ENCODE results near the gene SLC38A9. TPM values are rescaled to one million over a fixed set of nuclear protein-coding genes. Genes with fewer than 3 reads are reported as not detected.

SLC38A9 gene
- total RNA-seq, 2 donors from 2014 or later: 16.6 to 19.6 TPM

DNA sequence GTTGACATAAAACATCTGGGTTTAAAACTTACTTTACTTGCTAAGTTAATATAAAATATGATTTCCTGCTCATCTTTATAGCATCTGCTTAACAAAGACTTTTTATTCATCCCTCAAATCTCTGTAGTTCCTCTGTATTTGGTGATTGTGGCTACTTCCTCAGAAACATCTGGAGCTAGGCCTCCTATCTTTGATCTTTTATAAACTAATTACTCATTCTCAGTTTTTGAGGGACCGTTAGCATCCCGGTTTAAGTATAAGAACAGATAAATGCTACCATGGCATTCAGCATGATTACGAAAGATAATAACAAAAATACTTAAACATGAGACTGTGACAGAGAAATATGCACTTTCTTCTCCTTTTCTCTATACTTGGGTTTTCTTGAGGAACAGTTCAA lies 85.3 kb downstream of the SLC38A9 start:
- no peak overlapping the region for H3K27ac ChIP-seq
- no peak for DNase-seq (ENCODE audit: low spot score)

DNA sequence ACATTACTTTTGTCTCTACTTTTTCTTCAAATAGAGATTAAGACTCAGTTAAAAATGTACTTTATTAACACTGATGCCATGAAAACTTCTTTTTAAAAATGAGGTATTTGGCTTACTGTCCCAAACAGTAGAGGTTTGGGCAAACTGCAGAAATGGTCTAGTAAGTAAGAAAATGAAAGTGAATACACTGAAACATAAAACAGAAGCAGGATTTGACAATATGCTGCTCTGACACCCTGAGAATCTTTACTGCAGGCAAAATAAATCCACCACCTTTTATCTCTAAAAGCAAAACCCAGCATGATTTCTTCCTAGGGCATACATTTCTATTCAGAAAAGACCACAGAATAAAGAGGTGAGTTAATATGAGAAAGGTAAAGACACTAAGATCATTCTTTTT lies 86.2 kb downstream of the SLC38A9 start:
- Histone ChIP-seq H3K4me3 (no peak overlapping the region), H3K4me1 (ENCODE audit: control insufficient read depth in 1 of 2, low read depth in 2 of 2) (peaks cover 0 to 13% of the 10 kb centered on the region in 2 donors), H3K27me3 (replicated peaks; ENCODE audit: insufficient read depth) (no peaks in the 10 kb centered on the region), H3K9me3 (no peaks in the 10 kb centered on the region), H3K27ac (no peak overlapping the region), H3K36me3 (no peaks in the 10 kb centered on the region)
- no peak for DNase-seq (ENCODE audit: low spot score)
- no peak for ATAC-seq (ENCODE audit: insufficient number of reproducible peaks, low FRiP score, low read depth)
- TF ChIP-seq, protein P1, sequence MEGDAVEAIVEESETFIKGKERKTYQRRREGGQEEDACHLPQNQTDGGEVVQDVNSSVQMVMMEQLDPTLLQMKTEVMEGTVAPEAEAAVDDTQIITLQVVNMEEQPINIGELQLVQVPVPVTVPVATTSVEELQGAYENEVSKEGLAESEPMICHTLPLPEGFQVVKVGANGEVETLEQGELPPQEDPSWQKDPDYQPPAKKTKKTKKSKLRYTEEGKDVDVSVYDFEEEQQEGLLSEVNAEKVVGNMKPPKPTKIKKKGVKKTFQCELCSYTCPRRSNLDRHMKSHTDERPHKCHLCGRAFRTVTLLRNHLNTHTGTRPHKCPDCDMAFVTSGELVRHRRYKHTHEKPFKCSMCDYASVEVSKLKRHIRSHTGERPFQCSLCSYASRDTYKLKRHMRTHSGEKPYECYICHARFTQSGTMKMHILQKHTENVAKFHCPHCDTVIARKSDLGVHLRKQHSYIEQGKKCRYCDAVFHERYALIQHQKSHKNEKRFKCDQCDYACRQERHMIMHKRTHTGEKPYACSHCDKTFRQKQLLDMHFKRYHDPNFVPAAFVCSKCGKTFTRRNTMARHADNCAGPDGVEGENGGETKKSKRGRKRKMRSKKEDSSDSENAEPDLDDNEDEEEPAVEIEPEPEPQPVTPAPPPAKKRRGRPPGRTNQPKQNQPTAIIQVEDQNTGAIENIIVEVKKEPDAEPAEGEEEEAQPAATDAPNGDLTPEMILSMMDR (IDR thresholded peaks at IDR 0.05): no peak

More for the DNA sequence above, 85.3 kb downstream of the SLC38A9 start:
- no peak overlapping the region for H3K4me3 ChIP-seq
- no peak for ATAC-seq (ENCODE audit: insufficient number of reproducible peaks, low FRiP score, low read depth)
- H3K9me3 ChIP-seq: no peaks in the 10 kb centered on the region
- TF ChIP-seq, protein P1 (IDR thresholded peaks at IDR 0.05): no peak
- no peaks in the 10 kb centered on the region for H3K27me3 ChIP-seq (replicated peaks; ENCODE audit: insufficient read depth)
- peaks cover 0 to 13% of the 10 kb centered on the region in 2 donors for H3K4me1 ChIP-seq (ENCODE audit: control insufficient read depth in 1 of 2, low read depth in 2 of 2)
- no peaks in the 10 kb centered on the region for H3K36me3 ChIP-seq

DNA sequence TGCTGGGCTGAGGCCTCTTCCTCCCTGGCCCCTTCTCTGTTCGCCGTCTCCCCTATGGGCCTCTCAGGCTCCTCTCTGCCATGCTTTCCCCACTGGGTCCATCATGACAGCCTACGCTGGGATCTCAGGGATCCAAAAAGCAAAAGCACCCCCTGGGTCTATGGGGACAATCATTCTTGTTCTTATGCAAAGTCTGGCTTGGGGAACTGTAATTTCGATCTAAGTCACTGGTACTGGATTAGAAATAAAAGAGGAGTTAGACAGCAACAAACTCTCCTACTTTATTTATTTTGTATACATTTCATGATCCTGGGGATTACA lies 86.6 kb downstream of the SLC38A9 start:
- Histone ChIP-seq H3K4me3 (no peak overlapping the region), H3K27ac (no peak overlapping the region), H3K9me3 (no peaks in the 10 kb centered on the region), H3K27me3 (replicated peaks; ENCODE audit: insufficient read depth) (no peaks in the 10 kb centered on the region), H3K36me3 (no peaks in the 10 kb centered on the region), H3K4me1 (ENCODE audit: control insufficient read depth in 1 of 2, low read depth in 2 of 2) (peaks cover 0 to 13% of the 10 kb centered on the region in 2 donors)
- no peak for ATAC-seq (ENCODE audit: insufficient number of reproducible peaks, low FRiP score, low read depth)
- TF ChIP-seq, protein P1 (IDR thresholded peaks at IDR 0.05): no peak
- no peak for DNase-seq (ENCODE audit: low spot score)

DNA sequence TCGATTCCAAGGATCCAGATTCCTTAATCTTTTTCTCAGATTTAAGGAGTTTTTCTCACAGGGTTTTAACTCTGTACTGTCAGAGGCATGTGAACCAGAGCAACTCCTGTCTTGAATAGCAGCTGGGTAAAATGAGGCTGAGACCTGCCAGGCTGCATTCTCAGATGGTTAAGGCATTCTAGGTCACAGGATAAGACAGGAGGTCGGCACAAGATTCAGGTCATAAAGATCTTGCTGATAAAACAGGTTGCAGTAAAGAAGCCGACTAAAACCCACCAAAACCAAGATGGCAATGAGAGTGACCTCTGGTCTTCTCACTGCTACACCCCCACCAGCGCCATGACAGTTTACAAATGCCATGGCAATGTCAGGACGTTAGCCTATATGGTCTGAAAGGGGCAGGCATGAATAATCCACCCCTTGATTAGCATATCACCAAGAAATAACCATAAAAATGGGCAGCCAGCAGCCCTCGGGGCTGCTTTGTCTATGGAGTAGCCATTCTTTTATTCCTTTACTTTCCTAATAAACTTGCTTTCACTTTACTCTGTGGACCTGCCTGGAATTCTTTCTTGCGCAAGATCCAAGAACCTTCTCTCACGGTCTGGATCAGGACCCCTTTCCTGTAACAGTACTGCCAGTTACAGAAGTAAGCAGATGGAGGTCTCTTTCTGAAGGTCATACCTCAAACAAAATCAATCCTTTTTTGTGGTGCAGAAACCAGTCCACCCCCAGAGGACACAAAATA lies 87.1 kb downstream of the SLC38A9 start:
- Histone ChIP-seq H3K36me3 (no peaks in the 10 kb centered on the region), H3K4me3 (no peak overlapping the region), H3K27me3 (replicated peaks; ENCODE audit: insufficient read depth) (no peaks in the 10 kb centered on the region), H3K4me1 (ENCODE audit: control insufficient read depth in 1 of 2, low read depth in 2 of 2) (peaks cover 0 to 13% of the 10 kb centered on the region in 2 donors), H3K9me3 (no peaks in the 10 kb centered on the region), H3K27ac (no peak overlapping the region)
- TF ChIP-seq, protein P1 (IDR thresholded peaks at IDR 0.05): no peak
- ATAC-seq (ENCODE audit: insufficient number of reproducible peaks, low FRiP score, low read depth): no peak
- no peak for DNase-seq (ENCODE audit: low spot score)

DNA sequence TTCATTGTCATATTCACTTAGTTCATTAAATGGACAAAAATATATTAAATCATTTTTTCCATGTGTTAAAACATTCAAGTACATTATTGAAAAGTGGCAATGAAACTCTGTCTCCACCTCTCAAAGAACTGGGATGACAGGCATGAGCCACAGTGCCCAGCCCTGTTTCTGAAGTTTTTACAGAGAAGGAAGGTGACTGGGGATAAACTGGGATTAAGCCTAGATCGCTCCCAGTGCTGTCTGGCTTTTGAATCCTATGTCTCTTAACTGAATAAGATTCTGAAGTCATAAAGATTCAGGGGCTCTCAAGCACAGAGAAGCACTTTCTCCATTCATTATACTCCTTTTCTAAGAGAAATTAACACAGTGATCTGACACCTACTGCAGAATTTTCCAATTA lies 88.3 kb downstream of the SLC38A9 start:
- DNase-seq (ENCODE audit: low spot score) (no peak), ATAC-seq (ENCODE audit: insufficient number of reproducible peaks, low FRiP score, low read depth) (no peak)
- Histone ChIP-seq H3K4me1 (ENCODE audit: control insufficient read depth in 1 of 2, low read depth in 2 of 2) (peaks cover 0 to 13% of the 10 kb centered on the region in 2 donors), H3K27ac (no peak overlapping the region), H3K4me3 (no peak overlapping the region), H3K9me3 (no peaks in the 10 kb centered on the region), H3K27me3 (replicated peaks; ENCODE audit: insufficient read depth) (no peaks in the 10 kb centered on the region), H3K36me3 (no peaks in the 10 kb centered on the region)
- TF ChIP-seq, protein P1 (IDR thresholded peaks at IDR 0.05): no peak
